ENCODE data around the gene CDX2.

Gene CDX2

GRCh38 chr13:27915301-27916207 lies 53.6 kb downstream of the CDX2 start:
- no peak for DNase-seq

GRCh38 chr13:27913160-27913559 lies 56.0 kb downstream of the CDX2 start:
- no peak for DNase-seq

GRCh38 chr13:27911521-27911920 lies 57.6 kb downstream of the CDX2 start:
- DNase-seq = no peak
